H1 (cell line): ENCODE measurements around the gene SH3PXD2A. TPM values are rescaled to one million over a fixed set of nuclear protein-coding genes. Genes with fewer than 3 reads are reported as not detected.

Experiments used
- CTCF ChIA-PET: fragments of 300-600 bp; sonication (Branson Sonifier 250); formaldehyde crosslinking; loops from one replicate; lab custom pipeline; 2021; ENCODE audit not compliant: partially characterized antibody; lab: Charles Lee
- POLR2A ChIA-PET: fragments of 300-600 bp; sonication (Branson Sonifier 250); formaldehyde crosslinking; loops from one replicate; lab custom pipeline; 2021; ENCODE audit warnings: inconsistent platforms; ENCODE audit not compliant: partially characterized antibody; lab: Charles Lee
- DNase-seq, 2 experiments: peaks; one replicate each; pipeline versions ENCODE4 v3.0.0 to v3.0.0-alpha.2; 2010 to 2022; ENCODE audit warnings: low spot score in 2 of 2, low read depth in 1 of 2, mixed read lengths in 1 of 2
- FAIRE-seq: peaks from 2 replicates; lab custom pipeline; 2011; peaks lifted over from hg19 to GRCh38; lab: Jason Lieb, UNC
- H2AFZ ChIP-seq: 2 replicates; pipeline ENCODE4 v1.8.1; 2012; ENCODE audit warnings: low read length, inconsistent platforms
- H2AK5ac ChIP-seq: 2 replicates; pipeline ENCODE4 v1.6.1; 2013; ENCODE audit warnings: low read depth, low read length
- H2BK120ac ChIP-seq: replicated peaks from 2 replicates; pipeline ENCODE3; 2013; ENCODE audit warnings: low read depth, low read length, inconsistent platforms
- H2BK12ac ChIP-seq: 2 replicates; pipeline ENCODE4 v1.6.1; 2013; ENCODE audit warnings: low read depth, low read length
- H2BK15ac ChIP-seq: 2 replicates; pipeline ENCODE4 v1.6.1; 2013; ENCODE audit warnings: low read length
- H2BK20ac ChIP-seq: 2 replicates; pipeline ENCODE4 v1.6.1; 2013; ENCODE audit warnings: low read length
- H2BK5ac ChIP-seq: 2 replicates; pipeline ENCODE4 v1.6.1; 2013; ENCODE audit warnings: low read depth, low read length
- H3K14ac ChIP-seq: 2 replicates; pipeline ENCODE4 v1.6.1; 2013; ENCODE audit warnings: inconsistent platforms; ENCODE audit not compliant: insufficient read length
- H3K18ac ChIP-seq: 2 replicates; pipeline ENCODE4 v1.6.1; 2013; ENCODE audit warnings: low read length; ENCODE audit errors: extremely low read depth
- H3K23ac ChIP-seq: 2 replicates; pipeline ENCODE4 v1.6.1; 2013; ENCODE audit warnings: inconsistent platforms; ENCODE audit not compliant: insufficient read length
- H3K23me2 ChIP-seq: 2 replicates; pipeline ENCODE4 v1.6.1; 2013; ENCODE audit warnings: low read depth, low read length
- H3K27ac ChIP-seq: 2 replicates; pipeline ENCODE4 v1.6.1; 2011; ENCODE audit warnings: low read depth, low read length, inconsistent platforms
- H3K27me3 ChIP-seq, 4 experiments: replicated peaks in 1 of 4; 1 replicate in 1 of 4; 2 replicates in 3 of 4; pipeline versions ENCODE4 v1.6.1 to v1.8.1; 2011 to 2013; ENCODE audit warnings: low read length in 3 of 4, mild to moderate bottlenecking in 3 of 4, inconsistent platforms in 2 of 4, mixed read lengths in 2 of 4, moderate library complexity in 1 of 4; ENCODE audit not compliant: control insufficient read depth in 3 of 4, insufficient read depth in 3 of 4; ENCODE audit errors: extremely low read depth in 1 of 4
- H3K36me3 ChIP-seq, 4 experiments: 2 replicates each; pipeline versions ENCODE4 v1.6.1 to v1.8.1; 2011 to 2013; ENCODE audit warnings: mild to moderate bottlenecking in 4 of 4, low read length in 3 of 4, moderate library complexity in 2 of 4, control low read depth in 1 of 4, inconsistent platforms in 1 of 4; ENCODE audit not compliant: insufficient read depth in 4 of 4, control insufficient read depth in 2 of 4
- H3K4ac ChIP-seq: replicated peaks from 2 replicates; pipeline ENCODE3; 2013; ENCODE audit warnings: low read length, low read depth, mixed read lengths, inconsistent platforms; ENCODE audit not compliant: insufficient read length
- H3K4me1 ChIP-seq, 4 experiments: replicated peaks in 1 of 4; 1 replicate in 1 of 4; 2 replicates in 3 of 4; pipeline versions ENCODE4 v1.6.1 to v1.8.1; 2011 to 2013; ENCODE audit warnings: low read length in 3 of 4, inconsistent platforms in 2 of 4, mixed read lengths in 1 of 4; ENCODE audit not compliant: insufficient read depth in 4 of 4, control insufficient read depth in 3 of 4
- H3K4me2 ChIP-seq, 2 experiments: 2 replicates each; pipeline versions ENCODE4 v1.6.1 to v1.8.1; 2011 to 2013; ENCODE audit warnings: low read depth in 2 of 2, low read length in 2 of 2, control low read depth in 1 of 2, inconsistent platforms in 1 of 2, mild to moderate bottlenecking in 1 of 2; ENCODE audit not compliant: insufficient read depth in 1 of 2
- H3K4me3 ChIP-seq, 4 experiments: fragments of 200-600, 300-600 bp in 1 of 4; sonication (generic), shearing (Covaris generic), sonication (Bioruptor Twin) in 1 of 4; 2 replicates each; pipeline versions ENCODE4 v1.5.1 to v1.8.1; 2011 to 2016; ENCODE audit warnings: low read length in 4 of 4, low read depth in 3 of 4, control low read depth in 2 of 4, inconsistent platforms in 2 of 4, mild to moderate bottlenecking in 2 of 4, mixed read lengths in 1 of 4, moderate library complexity in 1 of 4; ENCODE audit not compliant: insufficient read depth in 2 of 4; ENCODE audit errors: extremely low read depth in 1 of 4
- H3K56ac ChIP-seq: replicated peaks from 2 replicates; pipeline ENCODE3; 2013; ENCODE audit warnings: low read depth, mild to moderate bottlenecking, mixed read lengths, low read length, inconsistent platforms; ENCODE audit not compliant: insufficient read length
- H3K79me1 ChIP-seq: 2 replicates; pipeline ENCODE4 v1.6.1; 2013; ENCODE audit warnings: low read depth, low read length, control low read depth
- H3K79me2 ChIP-seq, 2 experiments: 2 replicates each; pipeline versions ENCODE4 v1.6.1 to v1.8.1; 2012 to 2013; ENCODE audit warnings: low read length in 2 of 2, mild to moderate bottlenecking in 2 of 2, inconsistent platforms in 1 of 2; ENCODE audit not compliant: insufficient read depth in 2 of 2, control insufficient read depth in 1 of 2
- H3K9ac ChIP-seq, 4 experiments: replicated peaks in 1 of 4; 1 replicate in 1 of 4; 2 replicates in 3 of 4; pipeline versions ENCODE4 v1.6.1 to v1.8.1; 2011 to 2013; ENCODE audit warnings: low read depth in 3 of 4, low read length in 3 of 4, control low read depth in 2 of 4, mild to moderate bottlenecking in 2 of 4, moderate library complexity in 2 of 4, inconsistent platforms in 1 of 4; ENCODE audit errors: extremely low read depth in 1 of 4
- H3K9me3 ChIP-seq, 2 experiments: 2 replicates each; pipeline versions ENCODE4 v1.6.1 to v1.8.1; 2012 to 2013; ENCODE audit warnings: mild to moderate bottlenecking in 2 of 2, moderate library complexity in 2 of 2, control low read depth in 1 of 2, inconsistent platforms in 1 of 2, low read depth in 1 of 2, low read length in 1 of 2, mixed read lengths in 1 of 2; ENCODE audit not compliant: insufficient read depth in 2 of 2
- H4K20me1 ChIP-seq, 2 experiments: replicated peaks in 1 of 2; 2 replicates each; pipeline versions ENCODE3 to v1.8.1; 2011 to 2013; ENCODE audit warnings: inconsistent platforms in 2 of 2, low read length in 2 of 2, mild to moderate bottlenecking in 1 of 2; ENCODE audit not compliant: insufficient read depth in 2 of 2, control insufficient read depth in 1 of 2
- H4K5ac ChIP-seq: 2 replicates; pipeline ENCODE4 v1.6.1; 2013; ENCODE audit warnings: low read length, low read depth, mixed read lengths, inconsistent platforms; ENCODE audit not compliant: insufficient read length
- H4K8ac ChIP-seq: 2 replicates; pipeline ENCODE4 v1.8.0; 2013; ENCODE audit warnings: mild to moderate bottlenecking, moderate library complexity, low read length, inconsistent platforms; ENCODE audit not compliant: insufficient read depth; ENCODE audit errors: extremely low read depth
- H4K91ac ChIP-seq: replicated peaks from 2 replicates; pipeline ENCODE3; 2013; ENCODE audit warnings: low read length, mixed read lengths, inconsistent platforms; ENCODE audit not compliant: insufficient read length
- KDM5A ChIP-seq: fragments of 200-600 bp; IDR thresholded peaks from 2 replicates; pipeline ENCODE4 v1.7.1; 2012; ENCODE audit warnings: mild to moderate bottlenecking, low read length, inconsistent platforms, mixed read lengths
- SP1 ChIP-seq: IDR thresholded peaks from 2 replicates; pipeline ENCODE4 v1.6.1; 2011; ENCODE audit warnings: low read depth, low read length
- WGBS, 2 experiments: shearing (Covaris generic) in 1 of 2; methylation state at CpG; one replicate each; pipeline versions ENCODE4 v1.1.6 to v1.1.7; 2013 to 2015; ENCODE audit warnings: low lambda C conversion rate in 2 of 2, mixed read lengths in 2 of 2, inconsistent platforms in 1 of 2, low coverage in 1 of 2, missing lambda C conversion rate in 1 of 2; ENCODE audit not compliant: insufficient replicate concordance in 2 of 2, insufficient coverage in 1 of 2, insufficient read length in 1 of 2; ENCODE audit errors: extremely low coverage in 1 of 2, missing lambda C conversion rate in 1 of 2; 5-methylcytosine and 5-hydroxymethylcytosine counted together
- polyA plus RNA-seq, 7 experiments: library from polyadenylated mRNA; depleted of rRNA in 3 of 7; stranded (reverse) in 5 of 7; unstranded in 2 of 7; fragments of >200 nt in 5 of 7; fragments of 200-250 nt in 2 of 7; gene quantifications; 1 replicate in 5 of 7; 2 replicates in 1 of 7; 4 replicates in 1 of 7; pipeline versions ENCODE4 v1.2.1 to v1.2.3, GENCODE V29; 2011 to 2013; ENCODE audit warnings: missing spikeins in 2 of 7, mixed read lengths in 2 of 7
- total RNA-seq: library from RNA; stranded (reverse); fragmentation: NEBNext Ultra II Directional; extraction: Animal tissue kit (Norgen Biotek cat#: 25700); gene quantifications from 2 replicates; pipeline ENCODE4 v1.2.1, GENCODE V29; 2021

The SH3PXD2A gene
- total and polyA plus RNA-seq, 2 of the 8 experiments (the other 6 are each of a cell fraction or from before 2014, with no cell fraction given) = 5.4 to 16.3 TPM

GRCh38 chr10:103627893-103628292 lies 227.5 kb downstream of the SH3PXD2A start:
- no peak overlapping the region for H2BK120ac ChIP-seq
- H3K4me2 ChIP-seq = no peak overlapping the region
- H3K23ac ChIP-seq = no peak overlapping the region
- H3K36me3 ChIP-seq = no peaks in the 10 kb centered on the region
- no peak overlapping the region for H3K4ac ChIP-seq
- H3K18ac ChIP-seq = no peak overlapping the region
- H4K8ac ChIP-seq = peak overlapping the region; percentile 35; the same call in 1 of the 2 replicates
- no peaks in the 10 kb centered on the region for H3K79me2 ChIP-seq
- no peak overlapping the region for H2BK5ac ChIP-seq
- H4K20me1 ChIP-seq = no peaks in the 10 kb centered on the region
- TF ChIP-seq SP1 (no peak), KDM5A (no peak)
- TF ChIP-seq, all 59 proteins: peak for 0
- Histone ChIP-seq H2BK20ac (no peak overlapping the region), H2AK5ac (no peak overlapping the region), H4K5ac (no peak overlapping the region), H3K23me2 (no peaks in the 10 kb centered on the region), H2AFZ (no peak overlapping the region), H3K56ac (no peak overlapping the region), H3K9ac (no peak overlapping the region), H3K14ac (no peak overlapping the region), H3K4me3 (no peak overlapping the region), H3K4me1 (no peaks in the 10 kb centered on the region), H3K27me3 (no peaks in the 10 kb centered on the region), H2BK12ac (no peak overlapping the region; the same call in 1 of the 2 replicates), H2BK15ac (no peak overlapping the region), H3K79me1 (no peaks in the 10 kb centered on the region), H3K9me3 (no peaks in the 10 kb centered on the region), H3K27ac (no peak overlapping the region), H4K91ac (no peak overlapping the region)
- DNase-seq = no peak
- no peak for FAIRE-seq
- WGBS, 2 experiments = 95% methylated on average over 12 of the region's 13 CpGs; no CpG with 5 or more reads in 1 of the 2 experiments
- POLR2A ChIA-PET = interaction anchor here (1.7 to 3.3 kb wide), 3 partner anchors 10 to 33 kb away, joined by 5 to 8 read pairs (median 6); no protein-coding TSS in a partner anchor
- CTCF ChIA-PET = interaction anchor here (0.6 to 2.2 kb wide), 10 partner anchors 12 to 231 kb away, joined by 3 to 8 read pairs (median 4); no protein-coding TSS in a partner anchor
